ENCODE data around the gene ADAMTS18.
"Not testable (repeated sequence)": the region's sequence is repeated elsewhere in the genome, so short reads cannot be mapped to it uniquely, and the experiment has no call there.

The ADAMTS18 gene

DNA sequence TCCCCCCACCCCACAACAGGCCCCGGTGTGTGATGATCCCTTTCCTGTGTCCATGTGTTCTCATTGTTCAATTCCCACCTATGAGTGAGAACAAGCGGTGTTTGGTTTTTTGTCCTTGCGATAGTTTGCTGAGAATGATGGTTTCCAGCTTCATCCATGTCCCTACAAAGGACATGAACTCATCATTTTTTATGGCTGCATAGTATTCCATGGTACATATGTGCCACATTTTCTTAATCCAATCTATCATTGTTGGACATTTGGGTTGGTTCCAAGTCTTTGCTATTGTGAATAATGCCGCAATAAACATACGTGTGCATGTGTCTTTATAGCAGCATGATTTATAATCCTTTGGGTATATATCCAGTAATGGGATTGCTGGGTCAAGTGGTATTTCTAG, 28.8 kb upstream of the ADAMTS18 start:
- POLR2A ChIA-PET: not testable (repeated sequence)

DNA sequence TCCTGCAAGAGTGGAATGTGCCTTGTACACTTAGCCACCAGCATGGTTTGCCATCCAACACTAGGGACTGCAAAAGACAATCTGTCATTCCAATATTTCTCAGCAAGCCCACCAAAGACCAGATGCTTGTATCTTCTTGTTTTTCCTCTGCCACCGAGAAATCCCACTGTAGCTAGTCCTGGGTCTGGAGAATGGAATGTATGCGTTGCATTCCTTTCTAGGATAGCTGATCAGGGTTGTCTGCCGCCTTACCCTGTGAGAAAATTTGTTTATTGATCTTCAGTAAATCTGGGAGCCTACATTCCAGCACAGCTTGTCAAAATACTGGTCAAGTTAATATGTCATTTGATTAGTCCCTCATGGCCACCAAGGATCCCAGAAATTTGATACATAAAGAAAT, 28.1 kb upstream of the ADAMTS18 start:
- Histone ChIP-seq H3K4me1 (ENCODE audit: control insufficient read depth, insufficient read depth, low read length) (peaks cover 8% of the 10 kb centered on the region), H3K36me3 (ENCODE audit: control insufficient read depth in 2 of 2, insufficient read depth in 1 of 2, low read length in 2 of 2) (no peaks in the 10 kb centered on the region), H3K27ac (ENCODE audit: extremely low read depth, low read depth, low read length) (no peak overlapping the region), H3K9me3 (ENCODE audit: control insufficient read depth, insufficient read depth, low read depth, low read length) (no peaks in the 10 kb centered on the region), H3K4me3 (ENCODE audit: low read depth, low read length) (no peak overlapping the region)
- ChIA-PET CTCF (interaction anchor here (1.1 kb wide), 1 partner anchor 226 kb away, joined by 3 read pairs; no protein-coding TSS in a partner anchor), POLR2A (no interaction called here)
- TF ChIP-seq GLI4 (tag by site-specific recombination; IDR thresholded peaks at IDR 0.05) (no peak), ZSCAN18 (tag by site-specific recombination; IDR thresholded peaks at IDR 0.05) (no peak), ZNF416 (tag by site-specific recombination; IDR thresholded peaks at IDR 0.05) (no peak), ZNF248 (tag by site-specific recombination; IDR thresholded peaks at IDR 0.05) (no peak), ZNF341 (tag by site-specific recombination; IDR thresholded peaks at IDR 0.05; ENCODE audit: low read depth) (no peak), ZNF202 (tag by site-specific recombination; IDR thresholded peaks at IDR 0.05; ENCODE audit: borderline replicate concordance) (no peak), ZNF558 (tag by site-specific recombination; IDR thresholded peaks at IDR 0.05) (no peak), ZNF707 (tag by site-specific recombination; IDR thresholded peaks at IDR 0.05) (no peak), ZNF16 (tag by site-specific recombination; IDR thresholded peaks at IDR 0.05; ENCODE audit: low read depth) (no peak), ZNF292 (tag by site-specific recombination; IDR thresholded peaks at IDR 0.05; ENCODE audit: borderline replicate concordance, low read depth) (no peak), ZNF501 (tag by site-specific recombination; IDR thresholded peaks at IDR 0.05) (no peak), ZNF423 (tag by site-specific recombination; IDR thresholded peaks at IDR 0.05) (no peak), ZSCAN30 (tag by site-specific recombination; IDR thresholded peaks at IDR 0.05) (no peak), KLF8 (tag by site-specific recombination; IDR thresholded peaks at IDR 0.05) (no peak), ZBTB1 (tag by site-specific recombination; IDR thresholded peaks at IDR 0.05) (no peak), PRDM4 (tag by site-specific recombination; IDR thresholded peaks at IDR 0.05) (no peak)

More for the DNA sequence above, 28.8 kb upstream of the ADAMTS18 start:
- not testable (repeated sequence) for H3K36me3 ChIP-seq (ENCODE audit: control insufficient read depth in 2 of 2, insufficient read depth in 1 of 2, low read length in 2 of 2); H3K9me3 ChIP-seq (ENCODE audit: control insufficient read depth, insufficient read depth, low read depth, low read length); H3K4me3 ChIP-seq (ENCODE audit: low read depth, low read length); H3K27ac ChIP-seq (ENCODE audit: extremely low read depth, low read depth, low read length)
- TF ChIP-seq ZNF146 (tag by site-specific recombination; IDR thresholded peaks at IDR 0.05): peak; percentile 71
- TF ChIP-seq, protein P1, sequence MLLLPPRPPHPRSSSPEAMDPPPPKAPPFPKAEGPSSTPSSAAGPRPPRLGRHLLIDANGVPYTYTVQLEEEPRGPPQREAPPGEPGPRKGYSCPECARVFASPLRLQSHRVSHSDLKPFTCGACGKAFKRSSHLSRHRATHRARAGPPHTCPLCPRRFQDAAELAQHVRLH (tag by site-specific recombination; IDR thresholded peaks at IDR 0.05): peak; percentile 70; the same call in 1 of the 2 replicates
- CTCF ChIA-PET: interaction anchor here (1.1 kb wide), 1 partner anchor 227 kb away, joined by 3 read pairs; no protein-coding TSS in a partner anchor
- H3K4me1 ChIP-seq (ENCODE audit: control insufficient read depth, insufficient read depth, low read length): peaks cover 11% of the 10 kb centered on the region

DNA sequence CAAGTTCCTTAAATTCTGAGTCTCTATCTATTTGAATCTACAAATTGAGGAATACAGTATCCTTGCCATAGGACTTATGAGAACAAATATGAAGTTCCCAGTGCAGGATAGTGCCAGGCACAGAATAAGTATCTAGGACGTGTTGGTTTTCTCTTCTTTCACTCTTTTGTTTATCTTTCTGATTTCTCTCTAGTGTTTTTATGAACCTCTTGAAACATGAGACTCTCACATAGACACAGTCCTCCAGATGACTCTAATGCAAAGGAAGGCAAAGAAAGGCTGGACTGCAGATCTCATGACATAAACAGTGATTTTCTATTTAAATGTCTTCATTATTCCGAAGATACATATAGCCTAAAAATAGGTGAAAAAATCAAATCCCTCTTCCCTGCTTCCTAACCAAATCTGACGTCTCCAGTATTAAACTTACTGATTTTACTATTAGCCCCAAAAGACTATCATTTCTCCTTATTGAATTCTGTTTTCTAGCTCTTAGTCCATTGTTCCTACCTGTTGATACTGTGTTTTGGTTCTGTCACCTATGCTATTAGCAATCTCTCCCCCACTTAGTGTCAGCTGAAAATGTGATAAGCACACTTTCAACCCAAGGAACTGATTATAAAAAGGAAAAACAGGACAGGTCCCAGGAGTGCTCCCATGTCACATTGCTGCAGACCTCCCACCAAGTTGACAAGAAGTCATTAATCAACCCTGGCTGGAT, 24.9 kb upstream of the ADAMTS18 start:
- POLR2A ChIA-PET: no interaction called here
- Histone ChIP-seq H3K36me3 (ENCODE audit: control insufficient read depth in 2 of 2, insufficient read depth in 1 of 2, low read length in 2 of 2) (no peaks in the 10 kb centered on the region), H3K4me3 (ENCODE audit: low read depth, low read length) (no peak overlapping the region), H3K4me1 (ENCODE audit: control insufficient read depth, insufficient read depth, low read length) (peaks cover 8% of the 10 kb centered on the region), H3K9me3 (ENCODE audit: control insufficient read depth, insufficient read depth, low read depth, low read length) (no peaks in the 10 kb centered on the region), H3K27ac (ENCODE audit: extremely low read depth, low read depth, low read length) (no peak overlapping the region)
- CTCF ChIA-PET: interaction anchor here (0.8 kb wide), 1 partner anchor 223 kb away, joined by 3 read pairs; no protein-coding TSS in a partner anchor
- no peak for TF ChIP-seq ZNF585B (tag by site-specific recombination; IDR thresholded peaks at IDR 0.05)
- 0 out of 2 replicates have a peak, but pooled peaks have one; percentile 59 for TF ChIP-seq TRIM28 (IDR thresholded peaks at IDR 0.05; ENCODE audit: borderline replicate concordance, low read length)
- TF ChIP-seq ZBTB8A (tag by site-specific recombination; IDR thresholded peaks at IDR 0.05): no peak
- no peak for TF ChIP-seq ZNF529 (tag by site-specific recombination; IDR thresholded peaks at IDR 0.05; ENCODE audit: insufficient replicate concordance)
- TF ChIP-seq ZNF624 (tag by site-specific recombination; IDR thresholded peaks at IDR 0.05): no peak
- TF ChIP-seq, protein P2, sequence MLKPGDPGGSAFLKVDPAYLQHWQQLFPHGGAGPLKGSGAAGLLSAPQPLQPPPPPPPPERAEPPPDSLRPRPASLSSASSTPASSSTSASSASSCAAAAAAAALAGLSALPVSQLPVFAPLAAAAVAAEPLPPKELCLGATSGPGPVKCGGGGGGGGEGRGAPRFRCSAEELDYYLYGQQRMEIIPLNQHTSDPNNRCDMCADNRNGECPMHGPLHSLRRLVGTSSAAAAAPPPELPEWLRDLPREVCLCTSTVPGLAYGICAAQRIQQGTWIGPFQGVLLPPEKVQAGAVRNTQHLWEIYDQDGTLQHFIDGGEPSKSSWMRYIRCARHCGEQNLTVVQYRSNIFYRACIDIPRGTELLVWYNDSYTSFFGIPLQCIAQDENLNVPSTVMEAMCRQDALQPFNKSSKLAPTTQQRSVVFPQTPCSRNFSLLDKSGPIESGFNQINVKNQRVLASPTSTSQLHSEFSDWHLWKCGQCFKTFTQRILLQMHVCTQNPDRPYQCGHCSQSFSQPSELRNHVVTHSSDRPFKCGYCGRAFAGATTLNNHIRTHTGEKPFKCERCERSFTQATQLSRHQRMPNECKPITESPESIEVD (tag by site-specific recombination; IDR thresholded peaks at IDR 0.05): peak; percentile 73
- peak; percentile 80 for TF ChIP-seq SCRT1 (tag by site-specific recombination; IDR thresholded peaks at IDR 0.05; ENCODE audit: borderline replicate concordance)
- TF ChIP-seq PRDM1 (tag by site-specific recombination; IDR thresholded peaks at IDR 0.05): 0 out of 2 replicates have a peak, but pooled peaks have one; percentile 15
- TF ChIP-seq GLIS1 (tag by site-specific recombination; IDR thresholded peaks at IDR 0.05): peak; percentile 84
- TF ChIP-seq SCRT2 (tag by site-specific recombination; IDR thresholded peaks at IDR 0.05): peak; percentile 88

All from HEK293 (cell line).